HFF-Myc (cell line): ENCODE data around the gene OR10G2.

Experiments
- DNase-seq: peaks from one replicate; pipeline ENCODE4 v3.0.0-alpha.2; 2011; ENCODE audit warnings: low read depth; ENCODE audit errors: extremely low read depth
- H3K4me3 ChIP-seq: replicated peaks from 2 replicates; pipeline ENCODE4 v1.5.1; 2011; ENCODE audit warnings: low read depth, mild to moderate bottlenecking, control low read depth, low read length
- CTCF ChIP-seq: IDR thresholded peaks from 2 replicates; pipeline ENCODE4 v1.5.1; 2012; ENCODE audit warnings: mild to moderate bottlenecking, low read depth, low read length, control low read depth; ENCODE audit errors: missing control alignments

Gene OR10G2

GRCh38 chr14:21668377-21668776 is 33.6 kb upstream of the OR10G2 start:
- no peak for TF ChIP-seq CTCF
- DNase-seq = no peak
- no peak overlapping the region for H3K4me3 ChIP-seq

- DNase-seq = no peak
- no peak for TF ChIP-seq CTCF
- no peak overlapping the region for H3K4me3 ChIP-seq
Observed at GRCh38 chr14:21656980-21657379, 22.2 kb upstream of the OR10G2 start.

- no peak overlapping the region for H3K4me3 ChIP-seq
- TF ChIP-seq CTCF = no peak
- DNase-seq = no peak
Observed at GRCh38 chr14:21654215-21654614, 19.5 kb upstream of the OR10G2 start.

GRCh38 chr14:21653331-21653885 is 18.7 kb upstream of the OR10G2 start, which contains the start of gene OR4E2:
Gene OR4E2 (plus strand): TSS chr14:21653835. CDS start chr14:21665083, 11,248 bp downstream.
- no peak for TF ChIP-seq CTCF
- no peak within 1 kb of the TSS for H3K4me3 ChIP-seq
- no peak for DNase-seq

GRCh38 chr14:21652209-21652808 is 17.6 kb upstream of the OR10G2 start:
- DNase-seq = no peak
- H3K4me3 ChIP-seq = no peak overlapping the region
- no peak for TF ChIP-seq CTCF

- no peak for DNase-seq
- TF ChIP-seq CTCF = no peak
- no peak overlapping the region for H3K4me3 ChIP-seq
Observed at GRCh38 chr14:21647380-21647779, 12.6 kb upstream of the OR10G2 start.

- DNase-seq = no peak
- TF ChIP-seq CTCF = no peak
- no peak overlapping the region for H3K4me3 ChIP-seq
Observed at GRCh38 chr14:21643407-21643806, 8.7 kb upstream of the OR10G2 start.
